HG03025 (cell line): ENCODE results near the gene NAPEPLD.
"Not testable (repeated sequence)": the region's sequence is repeated elsewhere in the genome, so short reads cannot be mapped to it uniquely, and the experiment has no call there.

Experiments used
- ATAC-seq: cut with Tn5 transposase; IDR thresholded peaks from one replicate; pipeline ENCODE4 v1.9.1; 2021; ENCODE audit warnings: mild to moderate bottlenecking, moderate library complexity; ENCODE audit not compliant: unreplicated experiment, low FRiP score

Gene NAPEPLD

DNA sequence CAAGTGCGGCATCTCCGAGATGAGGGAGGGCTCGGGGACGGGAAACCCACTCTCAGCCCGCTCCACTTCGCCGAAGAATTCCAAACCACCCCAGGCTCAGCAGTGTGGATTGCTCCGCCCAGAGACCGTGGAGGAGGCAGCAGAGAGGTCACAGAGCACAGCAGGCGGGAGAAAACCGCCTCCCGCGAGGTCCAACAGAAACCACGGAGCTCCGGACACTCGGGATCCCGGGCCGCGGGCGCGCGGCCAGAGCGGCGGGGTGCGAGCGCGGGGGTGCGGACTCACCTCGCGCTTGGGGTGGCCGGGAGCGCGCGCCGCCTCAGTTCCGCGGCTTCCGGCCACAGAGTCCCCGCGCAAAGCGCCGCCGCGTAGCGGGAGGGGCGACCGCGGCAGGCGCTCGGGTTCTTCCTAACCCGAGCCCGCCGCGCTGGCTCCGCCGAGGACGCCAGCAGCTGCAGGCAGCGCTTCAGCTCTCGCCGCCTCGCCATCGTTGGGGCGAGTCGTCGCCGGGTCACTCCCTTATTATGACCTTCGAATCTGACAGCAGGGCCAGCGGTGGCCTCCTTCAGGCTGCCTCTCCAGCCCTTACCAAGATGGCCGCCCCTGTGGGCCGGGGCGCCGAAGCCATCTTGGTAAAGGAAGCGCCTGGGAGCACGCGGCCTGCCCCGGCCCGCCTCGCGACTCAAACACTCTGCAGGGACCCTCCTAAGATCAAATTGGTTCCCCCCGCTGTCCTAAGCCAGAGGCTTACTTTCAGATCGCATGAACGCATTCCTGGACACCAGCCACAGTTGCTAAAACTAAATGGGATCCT lies at the start of gene NAPEPLD:
NAPEPLD (minus strand) TSS at position 106 of the 814 bp plus-strand sequence. CDS start 20,323 bp downstream, outside the sequence.
- peak; percentile 86 for ATAC-seq

GRCh38 chr7:103198079-103198478 lies 49.2 kb upstream of the NAPEPLD start:
- ATAC-seq = not testable (repeated sequence)

DNA sequence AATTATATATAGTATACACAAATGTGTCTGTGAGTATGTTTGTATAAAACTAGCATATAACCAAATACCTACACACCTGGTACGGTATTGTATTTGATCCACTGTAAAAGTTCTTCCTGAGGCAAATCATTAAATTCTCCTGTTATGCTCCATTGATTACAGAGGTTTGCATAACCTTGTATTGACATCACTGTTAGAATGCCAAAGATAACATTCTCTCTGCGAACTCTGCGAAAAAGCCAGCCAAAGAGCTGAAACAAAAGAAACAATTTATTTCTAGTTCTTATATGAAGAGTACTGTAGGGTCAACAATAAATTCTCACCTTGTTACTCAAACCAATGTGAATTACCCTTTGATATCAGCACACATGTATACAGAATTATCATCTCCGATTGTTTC lies 46.5 kb upstream of the NAPEPLD start:
- not testable (repeated sequence) for ATAC-seq

GRCh38 chr7:103172415-103173146 lies 23.7 kb upstream of the NAPEPLD start:
- ATAC-seq = not testable (repeated sequence)

DNA sequence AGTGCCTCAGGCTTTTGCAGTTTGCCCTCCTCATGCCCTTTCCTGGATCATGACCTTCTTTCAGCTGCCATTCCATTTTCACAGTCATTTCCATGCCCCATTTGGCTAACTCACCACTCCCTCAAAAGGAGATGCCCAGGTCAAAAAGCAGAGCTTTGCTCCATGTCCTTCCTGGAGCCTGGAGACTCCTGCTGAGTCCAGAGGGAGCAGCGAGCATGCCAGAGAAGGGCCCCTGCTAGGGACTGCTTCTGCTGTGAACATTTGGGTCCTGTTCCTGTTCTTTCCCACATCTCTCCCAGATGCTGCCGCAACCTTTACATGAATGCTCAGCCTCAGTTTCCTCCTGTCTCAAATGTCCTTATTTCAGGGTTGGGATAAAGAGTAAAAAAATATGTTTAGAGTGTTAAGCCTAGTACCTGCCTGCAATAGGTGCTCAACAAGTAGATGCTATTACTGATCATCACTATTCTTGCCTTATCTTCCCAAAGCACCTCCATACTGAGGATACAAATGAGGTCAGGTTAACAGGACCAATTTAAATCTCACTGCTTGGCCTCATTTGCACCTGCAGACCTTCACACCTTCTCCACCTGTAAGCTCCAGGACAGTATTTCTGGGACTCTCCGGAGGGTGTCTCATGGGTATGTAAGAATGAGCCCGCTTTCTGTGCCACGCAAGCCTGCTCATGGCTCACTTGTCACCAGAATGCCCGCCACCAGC lies 23.0 kb upstream of the NAPEPLD start:
- not testable (repeated sequence) for ATAC-seq

GRCh38 chr7:103166921-103167544 lies 18.1 kb upstream of the NAPEPLD start:
- not testable (repeated sequence) for ATAC-seq

DNA sequence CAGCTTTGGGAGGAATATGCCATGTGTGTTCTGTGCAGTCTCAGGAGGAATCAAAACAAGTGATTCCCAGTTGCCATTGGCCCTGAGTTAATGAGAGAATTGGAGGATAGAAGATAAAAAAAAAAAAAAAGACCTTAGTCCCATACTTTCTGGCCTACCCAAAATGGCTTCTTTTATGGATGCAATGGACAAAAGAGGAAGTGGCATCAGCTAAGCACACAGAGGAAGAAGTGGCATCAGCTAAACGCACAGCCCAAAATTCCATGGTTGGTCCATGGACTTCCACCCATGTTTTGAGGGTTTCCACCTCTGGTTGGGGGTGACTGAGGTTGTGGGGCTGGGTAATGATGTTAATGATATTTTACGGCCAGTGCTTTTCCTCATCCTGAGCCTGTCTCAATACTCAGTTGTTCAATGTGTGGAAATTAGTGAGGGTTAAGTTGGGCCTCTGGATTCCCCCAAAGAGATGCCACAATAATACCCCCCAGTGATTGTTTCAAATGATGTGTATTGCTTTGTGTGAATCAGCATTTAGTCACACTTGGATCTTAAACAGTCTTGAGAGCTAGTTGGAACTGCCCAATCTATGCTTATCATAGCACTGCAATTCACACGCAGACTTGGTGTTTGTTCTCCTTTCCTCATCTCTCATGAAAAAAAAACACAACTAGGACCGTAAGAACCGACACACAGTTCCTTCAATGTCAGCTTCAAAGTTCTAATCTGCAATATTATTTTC lies 14.4 kb upstream of the NAPEPLD start:
- not testable (repeated sequence) for ATAC-seq

GRCh38 chr7:103162641-103163040 lies 13.7 kb upstream of the NAPEPLD start:
- ATAC-seq = not testable (repeated sequence)

DNA sequence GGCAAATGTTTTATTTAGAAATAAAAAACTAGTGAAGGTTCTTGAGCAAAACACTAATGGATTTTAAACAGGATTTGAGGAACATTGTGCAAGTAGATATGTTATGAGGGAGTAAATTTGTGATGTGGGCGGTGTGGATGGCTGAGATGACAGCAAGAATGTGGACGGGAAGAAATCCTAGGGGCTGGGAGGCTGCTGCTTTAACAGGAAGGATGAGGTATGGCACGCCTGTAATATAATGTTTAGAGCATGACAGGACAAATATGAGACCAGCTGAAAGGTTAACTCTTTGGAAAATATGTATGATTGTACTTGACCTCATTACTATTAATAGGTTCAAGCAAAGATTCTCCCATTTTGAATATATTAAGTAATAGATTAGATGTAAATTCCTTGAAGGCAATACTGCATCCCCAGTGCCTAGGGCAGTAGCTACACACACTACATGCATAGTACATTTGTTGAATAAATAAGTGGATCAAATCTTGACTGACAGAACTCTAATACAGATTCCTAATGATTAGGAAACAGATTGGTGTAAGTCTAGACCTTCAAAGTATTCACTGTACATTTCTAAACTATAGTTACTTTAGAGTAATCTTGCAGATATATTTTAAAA lies 13.2 kb upstream of the NAPEPLD start:
- ATAC-seq = not testable (repeated sequence)

DNA sequence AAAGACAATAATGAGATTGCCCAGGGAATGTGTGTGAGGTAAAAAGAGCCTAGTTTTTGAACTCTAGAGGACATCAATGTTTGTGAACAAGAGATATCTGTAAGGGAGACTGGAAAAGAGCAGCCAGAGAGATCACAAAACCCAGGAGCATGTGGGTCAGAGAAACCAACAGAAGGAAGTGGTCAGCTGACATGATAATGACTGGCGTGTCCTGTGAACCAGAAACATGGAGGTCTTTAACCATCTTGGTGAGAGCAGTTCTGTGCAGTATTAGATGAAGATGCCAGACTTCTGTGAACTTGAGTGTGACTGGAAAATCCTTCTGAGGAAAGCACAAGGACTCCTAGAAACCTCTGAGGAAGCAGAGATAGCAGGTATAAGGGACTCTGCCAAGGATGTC lies 10.2 kb upstream of the NAPEPLD start:
- ATAC-seq = not testable (repeated sequence)

DNA sequence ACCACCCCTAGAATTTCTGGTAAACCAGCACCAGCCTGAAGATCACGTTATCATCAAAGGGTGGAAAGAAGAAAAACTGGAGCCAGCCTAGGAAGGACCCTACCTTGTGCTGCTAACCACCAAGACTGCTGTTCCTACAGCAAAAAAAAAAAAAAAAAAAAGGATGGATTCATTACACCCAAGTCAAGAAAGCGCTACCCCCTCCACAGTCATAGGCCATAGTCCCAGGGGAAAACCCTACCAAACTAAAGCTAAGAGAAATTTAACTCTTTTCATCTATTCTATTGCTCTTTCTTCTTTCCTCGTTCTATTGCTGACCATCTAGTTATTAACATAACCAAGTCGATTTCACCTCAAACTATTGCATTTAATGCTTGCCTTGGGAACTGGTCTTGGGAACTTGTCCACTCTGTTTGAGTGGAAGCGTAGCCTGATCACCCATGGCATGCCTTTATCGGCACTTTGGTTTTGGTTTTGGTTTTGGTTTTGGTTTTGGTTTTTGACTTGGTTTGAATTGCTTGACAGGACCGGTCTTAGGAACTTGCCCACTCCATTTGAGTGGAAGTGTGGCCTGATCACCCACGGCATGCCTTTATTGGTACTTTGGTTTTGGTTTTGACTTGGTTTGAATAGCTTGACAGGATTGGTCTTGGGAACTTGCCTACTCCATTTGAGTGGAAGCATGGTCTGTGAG lies 6.6 kb upstream of the NAPEPLD start:
- ATAC-seq = peak; percentile 79

DNA sequence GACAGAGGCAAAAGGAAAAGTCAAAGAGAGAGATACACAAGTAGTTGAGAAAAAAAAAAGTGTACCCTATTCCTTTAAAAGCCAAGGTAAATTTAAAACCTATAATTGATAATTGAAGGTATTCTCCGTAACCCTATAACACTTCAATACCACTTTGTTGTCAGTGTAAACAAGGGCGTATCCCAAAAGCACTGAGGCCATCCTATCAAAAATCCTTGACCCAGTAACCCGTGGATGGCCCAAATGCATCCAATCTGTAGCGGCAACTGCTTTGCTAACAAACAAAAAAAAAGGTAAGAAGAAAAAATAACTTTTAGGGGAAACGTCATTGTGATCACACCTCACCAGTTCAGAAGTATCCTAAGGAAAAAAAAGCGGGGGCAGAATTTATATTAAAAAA lies 5.1 kb upstream of the NAPEPLD start:
- ATAC-seq = no peak

DNA sequence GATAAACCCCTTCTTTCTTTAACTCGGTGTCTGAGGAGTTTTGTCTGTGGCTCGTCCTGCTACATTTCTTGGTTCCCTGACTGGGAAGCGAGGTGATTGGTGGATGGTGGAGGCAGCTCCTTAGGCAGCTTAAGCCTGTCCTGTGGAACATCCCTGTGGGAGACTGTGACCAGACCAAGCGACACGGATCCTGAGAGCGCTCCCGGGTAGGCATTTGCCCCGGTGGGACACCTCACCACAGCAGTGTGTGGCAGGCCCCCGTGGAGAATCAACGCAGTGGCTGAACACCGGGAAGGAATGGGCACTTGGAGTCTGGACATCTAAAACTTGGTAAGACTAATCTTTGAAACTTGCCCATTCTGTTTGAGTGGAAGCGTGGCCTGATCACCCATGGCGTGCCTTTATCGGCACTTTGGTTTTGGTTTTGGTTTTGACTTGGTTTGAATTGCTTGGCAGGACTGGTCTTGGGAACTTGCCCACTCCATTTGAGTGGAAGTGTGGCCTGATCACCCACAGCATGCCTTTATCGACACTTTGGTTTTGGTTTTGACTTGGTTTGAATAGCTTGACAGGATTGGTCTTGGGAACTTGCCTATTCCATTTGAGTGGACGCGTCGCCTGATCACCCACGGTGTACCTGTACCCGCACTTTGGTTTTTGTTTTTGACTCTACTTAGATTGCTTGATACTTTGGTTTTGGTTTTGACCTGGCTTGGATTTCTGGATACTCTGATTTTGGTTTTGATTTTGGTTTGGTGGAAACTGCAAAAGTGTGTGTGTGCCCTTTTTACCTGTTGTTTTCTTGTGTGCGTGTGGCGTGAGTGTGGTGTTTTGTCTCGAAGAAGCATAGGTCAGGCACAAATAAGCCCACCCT lies 4.1 kb upstream of the NAPEPLD start:
- ATAC-seq = not testable (repeated sequence)

- ATAC-seq = not testable (repeated sequence)
Observed at GRCh38 chr7:103151993-103152676, 3.2 kb upstream of the NAPEPLD start.

GRCh38 chr7:103150192-103150591 lies 1.3 kb upstream of the NAPEPLD start:
- no peak for ATAC-seq

- ATAC-seq = no peak
Observed at GRCh38 chr7:103149808-103150180, 895 bp upstream of the NAPEPLD start.
